Ovary (tissue), 9 donors: ENCODE results near the gene EVX1. TPM values are rescaled to one million over a fixed set of nuclear protein-coding genes. Genes with fewer than 3 reads are reported as not detected.
A peak's percentile ranks its signal among the peaks of the same experiment; 100 is the strongest.

ENCODE experiments used
- DNase-seq, 5 donors: peaks; one replicate each; pipeline ENCODE4 v3.0.0-alpha.2; 2019 to 2020
- H3K27ac ChIP-seq, 2 donors: fragments of 200-600 bp; one replicate each; pipeline versions ENCODE4 v1.5.1 to v1.8.0; 2019 to 2022
- H3K27me3 ChIP-seq: fragments of 200-600 bp; one replicate; pipeline ENCODE4 v1.8.0; 2022
- H3K36me3 ChIP-seq: fragments of 200-600 bp; sonication (generic); one replicate; pipeline ENCODE4 v1.5.1; 2019
- H3K4me1 ChIP-seq: one replicate; pipeline ENCODE4 v1.8.1; 2013; ENCODE audit warnings: mild to moderate bottlenecking, moderate library complexity; ENCODE audit not compliant: insufficient read depth
- H3K4me3 ChIP-seq: fragments of 200-600 bp; sonication (generic); one replicate; pipeline ENCODE4 v1.5.1; 2017
- H3K9me3 ChIP-seq, 2 donors: fragments of 200-600 bp in 1 of 2; sonication (generic) in 1 of 2; one replicate each; pipeline versions ENCODE4 v1.5.1 to v1.8.1; 2013 to 2019; ENCODE audit warnings: mild to moderate bottlenecking in 1 of 2, moderate library complexity in 1 of 2
- CTCF ChIP-seq, 3 donors: fragments of 450-650 bp in 2 of 3; fragments of 200-600 bp in 1 of 3; IDR thresholded peaks; one replicate each; pipeline versions ENCODE4 v1.5.1 to v1.8.0; 2016 to 2022; ENCODE audit warnings: antibody characterized with exemption in 3 of 3, mild to moderate bottlenecking in 1 of 3
- EP300 ChIP-seq: sonication (generic); formaldehyde crosslinking; IDR thresholded peaks from one replicate; pipeline ENCODE4 v1.6.1; 2017; ENCODE audit warnings: antibody characterized with exemption
- POLR2A ChIP-seq: fragments of 450-650 bp; IDR thresholded peaks from one replicate; pipeline ENCODE4 v1.6.1; 2017; ENCODE audit warnings: antibody characterized with exemption, mild to moderate bottlenecking, moderate library complexity
- WGBS, 3 donors: extraction: QIAGEN DNeasy Blood & Tissue Kit in 1 of 3; methylation state at CpG; one replicate each; pipeline versions ENCODE4 v1.1.5 to v1.1.7; 2013 to 2017; 5-methylcytosine and 5-hydroxymethylcytosine counted together
- intact Hi-C, 4 donors: fragments of 100-400 bp; cut with DNase I; formaldehyde crosslinking; loops; one replicate each; pipeline versions ENCODE4 v1.11.0 to v1.15.1; 2022 to 2023
- polyA plus RNA-seq, 2 donors: library from polyadenylated mRNA; stranded (reverse); fragments of 200-250 nt in 1 of 2; fragments of 350-450 nt in 1 of 2; fragmentation: Illumina TruSeq in 1 of 2; extraction: RNeasy Lipid Tissue Mini Kit (QIAGEN cat#74804) in 1 of 2; gene quantifications; one replicate each; pipeline ENCODE4 v1.2.3, GENCODE V29; 2013 to 2014
- total RNA-seq, 7 donors: library from RNA; depleted of rRNA in 2 of 7; stranded (reverse); fragments of >200 nt in 2 of 7; fragmentation: NEBNext Ultra II Directional in 3 of 7; extraction: Animal tissue kit (Norgen Biotek cat#: 25700) in 3 of 7; gene quantifications; one replicate each; pipeline versions ENCODE4 v1.1.0 to v1.2.4, GENCODE V29; 2016 to 2023
- donor health status: DM: no; HTN: no; CAD: no; lungs with moderate emphysema.
- donor health status: DM: no; HTN: no; CAD: no.
- donor health status: Bipolar disorder and iron deficiency.
- donor health status: DM: yes; HTN: yes; CAD: no.
- donor health status: DM: no; HTN: no; CAD: no.
- donor health status: DM: yes; HTN: yes; CAD: no.

Gene EVX1
- total and polyA plus RNA-seq, 9 donors, result not detected

DNA sequence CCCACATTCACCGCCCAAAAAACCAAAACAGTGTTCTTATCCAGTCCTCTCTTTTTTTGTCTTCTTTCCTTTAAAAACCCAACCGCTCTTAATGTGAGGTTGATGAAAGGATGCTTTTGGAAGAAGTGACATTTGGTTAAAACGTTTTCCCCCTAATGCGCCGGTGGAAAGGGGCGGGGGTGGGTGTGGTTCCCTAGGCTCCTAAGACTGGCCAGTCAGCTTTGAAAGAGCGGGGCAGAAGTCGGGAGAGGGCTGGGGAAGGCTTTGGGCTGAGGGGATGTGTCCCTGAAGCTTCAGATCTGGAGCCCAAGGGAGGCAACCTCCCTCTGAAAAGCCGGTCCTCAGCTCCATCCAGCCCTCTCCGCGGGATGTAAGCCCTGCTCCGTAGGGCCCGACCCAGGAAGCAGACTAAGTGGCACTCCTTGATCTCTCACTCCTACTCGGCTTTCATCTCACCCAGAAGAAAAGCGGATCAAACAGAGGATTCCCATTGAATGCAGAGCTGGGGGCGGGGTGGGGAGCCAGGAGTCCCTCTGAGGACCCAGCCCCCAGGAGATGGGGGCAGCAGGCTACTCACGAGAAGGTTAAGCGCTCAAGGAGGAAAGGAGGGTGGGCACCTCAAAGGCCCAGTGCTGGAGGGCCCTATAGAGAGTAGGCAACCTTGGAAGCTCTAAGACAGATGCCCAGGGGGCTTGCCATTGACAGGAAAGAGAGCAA lies 2.4 kb upstream of the EVX1 start:
- H3K4me3 ChIP-seq, result no peak overlapping the region
- no peaks in the 10 kb centered on the region for H3K36me3 ChIP-seq
- TF ChIP-seq CTCF (IDR thresholded peaks at IDR 0.05) (no peak), EP300 (no peak), POLR2A (no peak)
- H3K4me1 ChIP-seq, result peaks cover 10% of the 10 kb centered on the region
- peaks cover 3% of the 10 kb centered on the region for H3K27me3 ChIP-seq
- H3K27ac ChIP-seq, result no peak overlapping the region
- 6 to 12% (median 8%) methylated on average over 18 of the region's 18 CpGs for WGBS, 3 donors
- no peaks in the 10 kb centered on the region for H3K9me3 ChIP-seq
- intact Hi-C loops, result no loop called here
- no peak for DNase-seq

DNA sequence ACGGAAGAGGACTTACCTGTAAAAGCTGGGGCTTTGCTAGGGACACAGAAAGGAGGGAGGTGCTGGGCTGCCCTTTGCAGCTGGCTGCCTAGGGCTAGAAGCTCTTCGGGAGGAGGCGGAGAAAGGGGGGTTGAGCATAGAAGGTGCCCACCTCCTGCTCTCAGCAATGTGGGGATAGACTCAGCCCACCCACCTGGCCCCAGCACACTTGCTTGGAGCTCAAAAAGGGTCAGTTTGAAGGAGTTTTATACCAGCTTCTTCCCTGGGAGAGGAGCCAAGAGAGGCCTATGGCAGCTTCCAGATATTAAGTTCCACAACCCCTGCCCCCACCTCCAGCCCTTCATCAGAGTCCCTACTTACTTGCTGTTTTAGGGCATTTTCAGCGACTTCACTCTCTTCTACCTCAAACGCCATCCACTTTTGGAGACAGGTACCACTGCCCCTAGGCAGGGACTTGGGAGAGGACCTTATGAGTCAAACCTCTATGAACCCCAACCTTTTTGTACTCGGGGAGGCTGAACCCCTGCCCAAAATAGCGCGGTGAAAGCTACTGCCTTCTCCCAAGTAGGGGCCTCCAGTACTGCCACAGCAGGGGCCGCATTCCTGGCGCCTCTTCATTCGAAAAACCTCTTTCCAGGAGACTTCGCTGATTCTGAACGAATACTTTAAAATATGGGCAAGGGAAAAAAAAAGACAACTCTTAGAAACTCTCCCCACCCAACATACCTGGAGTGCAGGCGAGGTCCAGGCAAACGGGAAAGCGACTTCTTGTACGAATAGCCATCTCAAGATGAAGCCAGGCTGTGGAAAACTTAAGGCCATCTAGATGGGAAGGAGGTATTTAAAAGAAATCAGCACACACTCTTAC lies 1.2 kb upstream of the EVX1 start:
- peaks cover 8% of the 10 kb centered on the region for H3K4me1 ChIP-seq
- no peak overlapping the region for H3K27ac ChIP-seq
- H3K27me3 ChIP-seq, result peaks cover 3% of the 10 kb centered on the region
- H3K4me3 ChIP-seq, result no peak overlapping the region
- TF ChIP-seq CTCF (IDR thresholded peaks at IDR 0.05) (no peak), POLR2A (no peak), EP300 (no peak)
- H3K9me3 ChIP-seq, result no peaks in the 10 kb centered on the region
- DNase-seq, result no peak
- H3K36me3 ChIP-seq, result no peaks in the 10 kb centered on the region
- WGBS, 3 donors, result 14 to 22% (median 20%) methylated on average over 17 of the region's 17 CpGs
- intact Hi-C loops, result no loop called here

DNA sequence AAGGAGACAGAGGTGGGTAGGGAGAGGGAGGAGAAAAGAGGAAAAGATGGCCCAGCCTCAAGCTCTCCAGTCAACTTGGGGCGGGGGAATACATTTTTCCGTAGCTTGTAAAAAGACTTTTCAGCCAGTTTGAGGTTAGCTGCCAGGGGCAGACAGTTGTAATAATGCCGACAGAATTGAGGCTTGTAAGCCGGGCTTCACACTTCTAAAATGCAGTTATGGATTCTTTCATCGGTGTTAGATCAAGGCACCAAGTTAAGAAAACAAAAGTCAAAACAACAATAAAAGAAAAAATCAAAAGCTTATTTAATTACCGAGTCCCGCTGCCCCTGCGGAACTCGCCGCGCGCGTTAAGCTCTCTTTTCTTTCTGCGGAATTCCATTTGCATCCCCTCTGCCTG lies 448 bp upstream of the EVX1 start:
- Histone ChIP-seq H3K36me3 (no peaks in the 10 kb centered on the region), H3K27ac (no peak overlapping the region), H3K27me3 (peaks cover 3% of the 10 kb centered on the region), H3K4me1 (peaks cover 8% of the 10 kb centered on the region), H3K4me3 (no peak overlapping the region), H3K9me3 (no peaks in the 10 kb centered on the region)
- WGBS, 3 donors, result 14 to 18% (median 18%) methylated on average over 14 of the region's 14 CpGs
- DNase-seq, result no peak
- TF ChIP-seq CTCF (IDR thresholded peaks at IDR 0.05) (no peak), POLR2A (no peak), EP300 (no peak)
- intact Hi-C loops, result no loop called here

- Histone ChIP-seq H3K36me3 (no peaks in the 10 kb centered on the region), H3K4me3 (peak overlapping the region; percentile 11), H3K27ac (no peak overlapping the region), H3K9me3 (no peaks in the 10 kb centered on the region), H3K27me3 (peaks cover 3% of the 10 kb centered on the region), H3K4me1 (peaks cover 8% of the 10 kb centered on the region)
- whole genome bisulfite sequencing, 3 donors, result 5 to 6% (median 6%) methylated on average over 43 of the region's 43 CpGs
- DNase-seq, result no peak
- intact Hi-C loops, result no loop called here
- no peak for TF ChIP-seq CTCF (IDR thresholded peaks at IDR 0.05)
- TF ChIP-seq POLR2A, result no peak
- TF ChIP-seq EP300, result no peak
Measured at GRCh38 chr7:27243340-27244163, 950 bp downstream of the EVX1 start.
